ENCODE results near the gene MMP14.
A peak's percentile ranks its signal among the peaks of the same experiment; 100 is the strongest.

MMP14 gene

GRCh38 chr14:22886500-22887259 lies 50.3 kb downstream of the MMP14 start:
- peak; percentile 79 for DNase-seq

GRCh38 chr14:22887260-22887989 lies 51.0 kb downstream of the MMP14 start:
- DNase-seq: peak; percentile 35

GRCh38 chr14:22887990-22888378 lies 51.6 kb downstream of the MMP14 start:
- peak; percentile 73 for DNase-seq

- no peak for DNase-seq
Measured at GRCh38 chr14:22888662-22889061, 52.3 kb downstream of the MMP14 start.

- DNase-seq: no peak
Measured at GRCh38 chr14:22890416-22890815, 54.0 kb downstream of the MMP14 start.

- DNase-seq: no peak
Measured at GRCh38 chr14:22892488-22892887, 56.1 kb downstream of the MMP14 start.

- no peak for DNase-seq
Measured at GRCh38 chr14:22893706-22894105, 57.3 kb downstream of the MMP14 start.

- DNase-seq: no peak
Measured at GRCh38 chr14:22895402-22895801, 59.0 kb downstream of the MMP14 start.

GRCh38 chr14:22896356-22896755 lies 60.0 kb downstream of the MMP14 start:
- no peak for DNase-seq

GRCh38 chr14:22896760-22897159 lies 60.4 kb downstream of the MMP14 start:
- DNase-seq: no peak

- no peak for DNase-seq
Measured at GRCh38 chr14:22897357-22897756, 61.0 kb downstream of the MMP14 start.

Measured in stimulated activated CD4-positive, alpha-beta T cell treated with anti-CD3 and anti-CD28 coated beads, Interleukin-15, amount 100 ng/mL, for 24 hours (primary cell).